ENCODE data around the gene NMNAT1.

DNA sequence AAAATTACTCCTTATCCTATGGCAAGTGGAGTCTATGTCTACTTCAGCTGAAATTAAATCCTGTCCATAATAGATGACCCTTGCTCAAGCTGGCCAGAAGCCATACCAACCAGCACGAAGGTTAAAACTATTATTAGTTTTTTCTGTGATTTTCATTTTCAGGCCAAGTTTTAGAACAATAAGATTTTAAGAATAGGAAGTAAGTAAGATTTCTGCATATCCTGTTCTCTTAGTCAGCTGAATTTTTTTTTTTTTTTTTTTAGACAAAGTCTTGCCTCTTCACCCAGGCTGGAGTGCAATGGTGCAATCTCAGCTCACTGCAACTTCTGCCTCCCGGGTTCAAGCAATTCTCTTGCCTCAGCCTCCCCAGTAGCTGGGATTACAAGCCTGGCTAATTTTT, 47.7 kb downstream of the NMNAT1 start:
- TF ChIP-seq, protein P1, sequence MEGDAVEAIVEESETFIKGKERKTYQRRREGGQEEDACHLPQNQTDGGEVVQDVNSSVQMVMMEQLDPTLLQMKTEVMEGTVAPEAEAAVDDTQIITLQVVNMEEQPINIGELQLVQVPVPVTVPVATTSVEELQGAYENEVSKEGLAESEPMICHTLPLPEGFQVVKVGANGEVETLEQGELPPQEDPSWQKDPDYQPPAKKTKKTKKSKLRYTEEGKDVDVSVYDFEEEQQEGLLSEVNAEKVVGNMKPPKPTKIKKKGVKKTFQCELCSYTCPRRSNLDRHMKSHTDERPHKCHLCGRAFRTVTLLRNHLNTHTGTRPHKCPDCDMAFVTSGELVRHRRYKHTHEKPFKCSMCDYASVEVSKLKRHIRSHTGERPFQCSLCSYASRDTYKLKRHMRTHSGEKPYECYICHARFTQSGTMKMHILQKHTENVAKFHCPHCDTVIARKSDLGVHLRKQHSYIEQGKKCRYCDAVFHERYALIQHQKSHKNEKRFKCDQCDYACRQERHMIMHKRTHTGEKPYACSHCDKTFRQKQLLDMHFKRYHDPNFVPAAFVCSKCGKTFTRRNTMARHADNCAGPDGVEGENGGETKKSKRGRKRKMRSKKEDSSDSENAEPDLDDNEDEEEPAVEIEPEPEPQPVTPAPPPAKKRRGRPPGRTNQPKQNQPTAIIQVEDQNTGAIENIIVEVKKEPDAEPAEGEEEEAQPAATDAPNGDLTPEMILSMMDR (IDR thresholded peaks at IDR 0.05; ENCODE audit: poor library complexity) = no peak
- TF ChIP-seq EZH2phosphoT487 (IDR thresholded peaks at IDR 0.05; ENCODE audit: low read depth, severe bottlenecking, unreplicated experiment) (no peak), EZH2 (IDR thresholded peaks at IDR 0.05; ENCODE audit: borderline replicate concordance) (no peak)
